Left lung (tissue), 10 donors: ENCODE results near the gene GPR176. TPM values are rescaled to one million over a fixed set of nuclear protein-coding genes. Genes with fewer than 3 reads are reported as not detected.

ENCODE experiments used
- ATAC-seq: fragments of 200-7000 bp; cut with Tn5 transposase; one replicate; pipeline ENCODE4 v1.9.1; 2020; ENCODE audit warnings: moderate library complexity
- DNase-seq, 4 donors: peaks; one replicate each; pipeline ENCODE4 v3.0.0-alpha.2; 2013 to 2020
- H3K27ac ChIP-seq, 2 donors: fragments of 200-600 bp; sonication (generic) in 1 of 2; one replicate each; pipeline versions ENCODE4 v1.5.0 to v1.8.0; 2020 to 2021
- H3K27me3 ChIP-seq, 2 donors: fragments of 200-600 bp; sonication (generic) in 1 of 2; one replicate each; pipeline versions ENCODE4 v1.5.0 to v1.8.0; 2020 to 2021
- H3K36me3 ChIP-seq, 2 donors: fragments of 200-600 bp; sonication (generic) in 1 of 2; one replicate each; pipeline versions ENCODE4 v1.5.0 to v1.8.0; 2020 to 2021
- H3K4me1 ChIP-seq, 2 donors: fragments of 200-600 bp; one replicate each; pipeline ENCODE4 v1.8.0; 2021
- H3K4me3 ChIP-seq, 2 donors: fragments of 200-600 bp; sonication (generic) in 1 of 2; one replicate each; pipeline versions ENCODE4 v1.5.0 to v1.8.0; 2020 to 2021; ENCODE audit warnings: mild to moderate bottlenecking in 1 of 2
- H3K9me3 ChIP-seq, 2 donors: fragments of 200-600 bp; sonication (generic) in 1 of 2; one replicate each; pipeline versions ENCODE4 v1.5.0 to v1.8.0; 2020 to 2021
- CTCF ChIP-seq, 2 donors: fragments of 200-600 bp; sonication (generic) in 1 of 2; IDR thresholded peaks; one replicate each; pipeline versions ENCODE4 v1.5.0 to v1.8.0; 2021; ENCODE audit warnings: antibody characterized with exemption in 2 of 2
- intact Hi-C, 2 donors: fragments of 100-400 bp; cut with DNase I; formaldehyde crosslinking; loops; one replicate each; pipeline versions ENCODE4 v1.11.2 to v1.14.2; 2022
- polyA plus RNA-seq, 6 donors: library from polyadenylated mRNA; unstranded; fragments of 120-200 nt; gene quantifications; one replicate each; pipeline ENCODE4 v1.2.1, GENCODE V29; 2013; ENCODE audit not compliant: insufficient read length in 6 of 6
- total RNA-seq, 2 donors: library from RNA; stranded (reverse); fragmentation: NEBNext Ultra II Directional; extraction: Animal tissue kit (Norgen Biotek cat#: 25700); gene quantifications; one replicate each; pipeline ENCODE4 v1.2.1, GENCODE V29; 2021
- donor health status: DM: no; HTN: yes; CAD: no.
- donor health status: DM: no; HTN: no; CAD: no.

The GPR176 gene
- total and polyA plus RNA-seq, 8 donors = 2.6 to 6.6 (median 4.0) TPM

- DNase-seq = no peak
- ATAC-seq = no peak
- Histone ChIP-seq H3K27me3 (peaks cover 0 to 5% of the 10 kb centered on the region in 2 donors), H3K9me3 (no peaks in the 10 kb centered on the region), H3K4me1 (peaks cover 0 to 4% of the 10 kb centered on the region in 2 donors), H3K36me3 (no peaks in the 10 kb centered on the region), H3K4me3 (no peak overlapping the region), H3K27ac (no peak overlapping the region)
- intact Hi-C loops = loop anchor here in 1 of 2 donors (5.0 kb wide), 1 partner anchor 76 kb away; no protein-coding TSS in a partner anchor
- no peak for TF ChIP-seq CTCF (IDR thresholded peaks at IDR 0.05)
Observed at GRCh38 chr15:39796601-39797000, 123.5 kb downstream of the GPR176 start.

GRCh38 chr15:39795486-39795885 lies 124.6 kb downstream of the GPR176 start:
- Histone ChIP-seq H3K9me3 (no peaks in the 10 kb centered on the region), H3K36me3 (no peaks in the 10 kb centered on the region), H3K4me1 (peaks cover 0 to 4% of the 10 kb centered on the region in 2 donors), H3K27ac (no peak overlapping the region), H3K4me3 (no peak overlapping the region), H3K27me3 (peaks cover 0 to 5% of the 10 kb centered on the region in 2 donors)
- intact Hi-C loops = loop anchor here in 1 of 2 donors (5.0 kb wide), 1 partner anchor 77 kb away; no protein-coding TSS in a partner anchor
- no peak for TF ChIP-seq CTCF (IDR thresholded peaks at IDR 0.05)
- ATAC-seq (no peak), DNase-seq (no peak)

- no peaks in the 10 kb centered on the region for H3K36me3 ChIP-seq
- ATAC-seq (no peak), DNase-seq (no peak)
- no peak for TF ChIP-seq CTCF (IDR thresholded peaks at IDR 0.05)
- H3K4me3 ChIP-seq = no peak overlapping the region
- intact Hi-C loops = loop anchor here in 1 of 2 donors (5.0 kb wide), 1 partner anchor 77 kb away; no protein-coding TSS in a partner anchor
- H3K27me3 ChIP-seq = peaks cover 0 to 5% of the 10 kb centered on the region in 2 donors
- no peak overlapping the region for H3K27ac ChIP-seq
- H3K4me1 ChIP-seq = peaks cover 0 to 4% of the 10 kb centered on the region in 2 donors
- H3K9me3 ChIP-seq = no peaks in the 10 kb centered on the region
Observed at GRCh38 chr15:39794954-39795353, 125.1 kb downstream of the GPR176 start.

GRCh38 chr15:39793923-39794322 lies 126.1 kb downstream of the GPR176 start:
- Histone ChIP-seq H3K4me3 (no peak overlapping the region), H3K27me3 (peaks cover 0 to 5% of the 10 kb centered on the region in 2 donors), H3K36me3 (no peaks in the 10 kb centered on the region), H3K9me3 (no peaks in the 10 kb centered on the region), H3K4me1 (no peaks in the 10 kb centered on the region), H3K27ac (no peak overlapping the region)
- DNase-seq (no peak), ATAC-seq (no peak)
- intact Hi-C loops = no loop called here
- no peak for TF ChIP-seq CTCF (IDR thresholded peaks at IDR 0.05)

GRCh38 chr15:39792844-39793335 lies 127.2 kb downstream of the GPR176 start:
- Histone ChIP-seq H3K4me1 (no peaks in the 10 kb centered on the region), H3K36me3 (no peaks in the 10 kb centered on the region), H3K27me3 (peaks cover 0 to 5% of the 10 kb centered on the region in 2 donors), H3K27ac (no peak overlapping the region), H3K9me3 (no peaks in the 10 kb centered on the region), H3K4me3 (no peak overlapping the region)
- DNase-seq (no peak), ATAC-seq (no peak)
- intact Hi-C loops = no loop called here
- TF ChIP-seq CTCF (IDR thresholded peaks at IDR 0.05) = no peak
